H9 (cell line): ENCODE data around the gene PMEL. TPM values are rescaled to one million over a fixed set of nuclear protein-coding genes. Genes with fewer than 3 reads are reported as not detected.

Source experiments
- DNase-seq: peaks from one replicate; pipeline ENCODE4 v3.0.0-alpha.2; 2017
- H2AFZ ChIP-seq: one replicate; pipeline ENCODE4 v1.6.1; 2013; ENCODE audit warnings: mild to moderate bottlenecking, low read length, control low read depth, moderate library complexity
- H2AK5ac ChIP-seq: 2 replicates; pipeline ENCODE4 v1.6.1; 2013; ENCODE audit warnings: low read length, control low read depth, mixed read lengths; ENCODE audit not compliant: insufficient read length
- H2BK120ac ChIP-seq: one replicate; pipeline ENCODE4 v1.6.1; 2013; ENCODE audit warnings: low read depth, mild to moderate bottlenecking, low read length, control low read depth, inconsistent platforms; ENCODE audit not compliant: poor library complexity, severe bottlenecking
- H2BK12ac ChIP-seq: 2 replicates; pipeline ENCODE4 v1.6.1; 2013; ENCODE audit warnings: low read length, control low read depth, mixed read lengths, low read depth; ENCODE audit not compliant: insufficient read length
- H2BK15ac ChIP-seq: 2 replicates; pipeline ENCODE4 v1.6.1; 2013; ENCODE audit warnings: low read depth, low read length, control low read depth
- H2BK20ac ChIP-seq: one replicate; pipeline ENCODE4 v1.6.1; 2013; ENCODE audit warnings: low read depth, mild to moderate bottlenecking, low read length, control low read depth, inconsistent platforms; ENCODE audit not compliant: poor library complexity, severe bottlenecking
- H2BK5ac ChIP-seq: 2 replicates; pipeline ENCODE4 v1.6.1; 2013; ENCODE audit warnings: low read length, control low read depth, mixed read lengths; ENCODE audit not compliant: insufficient read length
- H3K14ac ChIP-seq: 2 replicates; pipeline ENCODE4 v1.6.1; 2013; ENCODE audit warnings: low read length, control low read depth; ENCODE audit not compliant: insufficient read depth
- H3K18ac ChIP-seq: 2 replicates; pipeline ENCODE4 v1.6.1; 2013; ENCODE audit warnings: low read depth, mild to moderate bottlenecking, mixed read lengths, low read length, control low read depth; ENCODE audit not compliant: insufficient read length
- H3K23ac ChIP-seq: 2 replicates; pipeline ENCODE4 v1.6.1; 2013; ENCODE audit warnings: low read length, control low read depth, mixed read lengths, low read depth; ENCODE audit not compliant: insufficient read length
- H3K23me2 ChIP-seq: 2 replicates; pipeline ENCODE4 v1.6.1; 2013; ENCODE audit warnings: low read depth, mild to moderate bottlenecking, mixed read lengths, low read length, control low read depth; ENCODE audit not compliant: insufficient read length, poor library complexity, severe bottlenecking
- H3K27ac ChIP-seq: 2 replicates; pipeline ENCODE4 v1.5.1; 2013; ENCODE audit warnings: low read length, control low read depth, mixed read lengths, low read depth; ENCODE audit not compliant: insufficient read length
- H3K27me3 ChIP-seq: 2 replicates; pipeline ENCODE4 v1.6.1; 2013; ENCODE audit warnings: low read length, control low read depth, inconsistent platforms; ENCODE audit not compliant: insufficient read depth
- H3K4ac ChIP-seq: 2 replicates; pipeline ENCODE4 v1.6.1; 2013; ENCODE audit warnings: low read depth, mild to moderate bottlenecking, control low read depth, inconsistent platforms, low read length, moderate library complexity
- H3K4me1 ChIP-seq: 2 replicates; pipeline ENCODE4 v1.6.1; 2013; ENCODE audit warnings: low read length, control low read depth, inconsistent platforms; ENCODE audit not compliant: insufficient read depth
- H3K4me2 ChIP-seq: 2 replicates; pipeline ENCODE4 v1.6.1; 2013; ENCODE audit warnings: low read length, control low read depth, mixed read lengths; ENCODE audit not compliant: insufficient read length, insufficient read depth
- H3K56ac ChIP-seq: 2 replicates; pipeline ENCODE4 v1.6.1; 2013; ENCODE audit warnings: low read depth, mild to moderate bottlenecking, mixed read lengths, low read length, control low read depth; ENCODE audit not compliant: insufficient read length
- H3K79me1 ChIP-seq: 2 replicates; pipeline ENCODE4 v1.6.1; 2013; ENCODE audit warnings: low read depth, mild to moderate bottlenecking, moderate library complexity, low read length, control low read depth, inconsistent platforms; ENCODE audit not compliant: insufficient read depth, poor library complexity, severe bottlenecking
- H3K79me2 ChIP-seq: 2 replicates; pipeline ENCODE4 v1.6.1; 2013; ENCODE audit warnings: low read length, control low read depth, inconsistent platforms; ENCODE audit not compliant: insufficient read depth
- H3K9ac ChIP-seq: 2 replicates; pipeline ENCODE4 v1.6.1; 2013; ENCODE audit warnings: low read length, control low read depth, mixed read lengths; ENCODE audit not compliant: insufficient read length; ENCODE audit errors: extremely low read depth
- H3K9me3 ChIP-seq: one replicate; pipeline ENCODE4 v1.6.1; 2013; ENCODE audit warnings: low read depth, low read length, inconsistent platforms; ENCODE audit not compliant: control insufficient read depth
- H3T11ph ChIP-seq: one replicate; pipeline ENCODE4 v1.6.1; 2013; ENCODE audit warnings: mild to moderate bottlenecking, low read length, control low read depth, inconsistent platforms
- H4K20me1 ChIP-seq: one replicate; pipeline ENCODE4 v1.6.1; 2013; ENCODE audit not compliant: control insufficient read depth, insufficient read length, insufficient read depth
- H4K5ac ChIP-seq: 2 replicates; pipeline ENCODE4 v1.6.1; 2013; ENCODE audit warnings: low read depth, mild to moderate bottlenecking, mixed read lengths, low read length, control low read depth; ENCODE audit not compliant: insufficient read length
- H4K8ac ChIP-seq: replicated peaks from 2 replicates; pipeline ENCODE4 v1.6.1; 2013; ENCODE audit warnings: low read length, control low read depth, mixed read lengths, low read depth; ENCODE audit not compliant: insufficient read length
- H4K91ac ChIP-seq: 2 replicates; pipeline ENCODE4 v1.6.1; 2013; ENCODE audit warnings: low read depth, mild to moderate bottlenecking, moderate library complexity, mixed read lengths, low read length, control low read depth; ENCODE audit not compliant: insufficient read length
- H3K27ac Mint-ChIP-seq, 3 experiments: 2 replicates in 2 of 3; 3 replicates in 1 of 3; pipeline ENCODE4 v1.8.0; 2020 to 2021; ENCODE audit warnings: mixed read lengths in 3 of 3, mild to moderate bottlenecking in 1 of 3, moderate library complexity in 1 of 3
- H3K27me3 Mint-ChIP-seq: 2 replicates; pipeline ENCODE4 v1.8.0; 2021; ENCODE audit warnings: low read depth, mild to moderate bottlenecking, moderate library complexity, mixed read lengths
- H3K36me3 Mint-ChIP-seq, 3 experiments: 2 replicates in 2 of 3; 3 replicates in 1 of 3; pipeline ENCODE4 v1.8.0; 2020 to 2021; ENCODE audit warnings: low read depth in 3 of 3, mixed read lengths in 3 of 3; ENCODE audit not compliant: insufficient read depth in 1 of 3
- H3K4me1 Mint-ChIP-seq, 2 experiments: 2 replicates each; pipeline ENCODE4 v1.8.0; 2020; ENCODE audit warnings: mixed read lengths in 2 of 2
- H3K4me3 Mint-ChIP-seq, 2 experiments: 2 replicates in 1 of 2; 3 replicates in 1 of 2; pipeline ENCODE4 v1.8.0; 2020 to 2021; ENCODE audit warnings: mild to moderate bottlenecking in 2 of 2, mixed read lengths in 2 of 2, moderate library complexity in 1 of 2
- H3K9me3 Mint-ChIP-seq, 2 experiments: 2 replicates in 1 of 2; 3 replicates in 1 of 2; pipeline ENCODE4 v1.8.0; 2020; ENCODE audit warnings: mild to moderate bottlenecking in 2 of 2, mixed read lengths in 2 of 2, moderate library complexity in 1 of 2
- CTCF ChIP-seq: fragments of 200-600 bp; sonication (generic); conservative IDR thresholded peaks from 3 replicates; pipeline ENCODE4 v1.8.0; 2021; ENCODE audit warnings: antibody characterized with exemption, mild to moderate bottlenecking
- WGBS: extraction: QIAGEN DNeasy Blood & Tissue Kit; methylation state at CpG from one replicate; pipeline ENCODE4 v1.1.7; 2013; ENCODE audit warnings: missing lambda C conversion rate, low lambda C conversion rate, mixed read lengths; ENCODE audit not compliant: insufficient read length; ENCODE audit errors: extremely low coverage; 5-methylcytosine and 5-hydroxymethylcytosine counted together
- total RNA-seq: library from RNA; stranded (reverse); gene quantifications from 2 replicates; pipeline ENCODE4 v1.2.1, GENCODE V29; 2021

Gene PMEL
- total RNA-seq, 1 experiment from 2014 or later, result 72.6 TPM

DNA sequence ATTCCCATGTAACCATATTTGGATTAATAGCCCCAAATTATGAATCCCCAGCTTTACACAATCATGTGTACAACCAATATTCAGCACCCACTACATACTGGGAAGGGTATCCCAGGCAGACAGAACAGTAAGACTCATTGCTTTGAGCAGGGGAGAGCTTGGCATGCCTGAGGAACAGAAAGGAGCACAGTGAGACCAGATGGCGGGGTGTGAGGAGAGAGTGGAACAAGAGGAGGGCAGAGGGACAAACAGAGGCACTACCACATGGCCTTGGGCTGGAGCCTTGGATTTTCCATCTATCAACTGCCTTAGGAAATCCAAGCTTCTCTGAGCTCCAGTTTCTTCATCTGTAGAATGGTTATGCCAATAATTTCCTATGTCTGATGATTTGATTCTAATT, 31.1 kb downstream of the PMEL start:
- H3K18ac ChIP-seq, result no peak overlapping the region
- no peak overlapping the region for H2BK12ac ChIP-seq
- H3K9ac ChIP-seq, result no peak overlapping the region
- H2AFZ ChIP-seq, result no peak overlapping the region
- no peak overlapping the region for H4K5ac ChIP-seq
- H3K23me2 ChIP-seq, result peaks cover 15% of the 10 kb centered on the region
- H3K4me1 ChIP-seq, result peaks cover 3% of the 10 kb centered on the region; the same call in 1 of the 2 replicates
- Mint-ChIP-seq H3K27ac (no peak overlapping the region), H3K4me1 (peaks cover 26 to 29% of the 10 kb centered on the region in 2 experiments), H3K36me3 (no peaks in the 10 kb centered on the region; a peak in 1 of 7 replicates), H3K4me3 (no peak overlapping the region; a peak in 1 of 5 replicates), H3K27me3 (peaks cover 32% of the 10 kb centered on the region), H3K9me3 (no peaks in the 10 kb centered on the region; a peak in 1 of 5 replicates)
- H3K27me3 ChIP-seq, result peaks cover 4% of the 10 kb centered on the region; the same call in 1 of the 2 replicates
- no peak overlapping the region for H2BK5ac ChIP-seq
- H2AK5ac ChIP-seq, result no peak overlapping the region
- no peak overlapping the region for H3K14ac ChIP-seq
- H3K79me1 ChIP-seq, result no peaks in the 10 kb centered on the region
- no peak overlapping the region for H3K27ac ChIP-seq
- DNase-seq, result no peak
- no peak overlapping the region for H3K23ac ChIP-seq
- WGBS, result no CpG with 5 or more reads among the region's 1 CpG
- H3K9me3 ChIP-seq, result no peaks in the 10 kb centered on the region
- H3T11ph ChIP-seq, result no peak overlapping the region
- H2BK15ac ChIP-seq, result no peak overlapping the region
- TF ChIP-seq CTCF, result no peak
- no peak overlapping the region for H4K8ac ChIP-seq
- no peak overlapping the region for H3K4me2 ChIP-seq
- H3K4ac ChIP-seq, result no peak overlapping the region
- no peak overlapping the region for H2BK120ac ChIP-seq
- no peak overlapping the region for H2BK20ac ChIP-seq
- no peak overlapping the region for H3K56ac ChIP-seq
- no peaks in the 10 kb centered on the region for H4K20me1 ChIP-seq
- no peaks in the 10 kb centered on the region for H3K79me2 ChIP-seq
- H4K91ac ChIP-seq, result no peak overlapping the region
